HUDEP-2 (cell line): ENCODE results near the gene GABRB2.

ENCODE experiments used
- DNase-seq, 76 experiments: peaks; one replicate each; lab custom pipeline; 2025; ENCODE audit not compliant: unreplicated experiment in 76 of 76; lab: John Stamatoyannopoulos, UW

Gene GABRB2

GRCh38 chr5:161481922-161482321, 64.6 kb downstream of the GABRB2 start:
- DNase-seq: no peak

- DNase-seq: no peak
Measured at GRCh38 chr5:161471211-161471950, 75.1 kb downstream of the GABRB2 start.

GRCh38 chr5:161467703-161468102, 78.8 kb downstream of the GABRB2 start:
- no peak for DNase-seq

- no peak for DNase-seq
Measured at GRCh38 chr5:161460741-161461140, 85.8 kb downstream of the GABRB2 start.

GRCh38 chr5:161446655-161447054, 99.9 kb downstream of the GABRB2 start:
- DNase-seq: no peak

- DNase-seq: no peak
Measured at GRCh38 chr5:161442471-161442870, 104.1 kb downstream of the GABRB2 start.

- DNase-seq: no peak
Measured at GRCh38 chr5:161432798-161433197, 113.7 kb downstream of the GABRB2 start.

GRCh38 chr5:161431963-161432362, 114.6 kb downstream of the GABRB2 start:
- DNase-seq: no peak

GRCh38 chr5:161421067-161421466, 125.5 kb downstream of the GABRB2 start:
- DNase-seq: no peak

GRCh38 chr5:161420521-161420920, 126.0 kb downstream of the GABRB2 start:
- no peak for DNase-seq

GRCh38 chr5:161414896-161415295, 131.6 kb downstream of the GABRB2 start:
- no peak for DNase-seq

GRCh38 chr5:161414037-161414436, 132.5 kb downstream of the GABRB2 start:
- no peak for DNase-seq

- no peak for DNase-seq
Measured at GRCh38 chr5:161412792-161413191, 133.7 kb downstream of the GABRB2 start.

- no peak for DNase-seq
Measured at GRCh38 chr5:161411156-161411555, 135.4 kb downstream of the GABRB2 start.

GRCh38 chr5:161410640-161411039, 135.9 kb downstream of the GABRB2 start:
- DNase-seq: no peak

GRCh38 chr5:161409471-161409870, 137.1 kb downstream of the GABRB2 start:
- no peak for DNase-seq

- no peak for DNase-seq
Measured at GRCh38 chr5:161406880-161407279, 139.6 kb downstream of the GABRB2 start.

- no peak for DNase-seq
Measured at GRCh38 chr5:161403996-161404395, 142.5 kb downstream of the GABRB2 start.

- DNase-seq: no peak
Measured at GRCh38 chr5:161403121-161403520, 143.4 kb downstream of the GABRB2 start.

GRCh38 chr5:161400583-161400982, 145.9 kb downstream of the GABRB2 start:
- DNase-seq: no peak

GRCh38 chr5:161399996-161400562, 146.4 kb downstream of the GABRB2 start:
- DNase-seq: no peak

GRCh38 chr5:161397448-161397847, 149.1 kb downstream of the GABRB2 start:
- DNase-seq: no peak

- no peak for DNase-seq
Measured at GRCh38 chr5:161396171-161396570, 150.4 kb downstream of the GABRB2 start.
